Kidney (tissue), 14 donors: ENCODE measurements around the gene JAK3. TPM values are rescaled to one million over a fixed set of nuclear protein-coding genes. Genes with fewer than 3 reads are reported as not detected.
"Not testable (repeated sequence)": the region's sequence is repeated elsewhere in the genome, so short reads cannot be mapped to it uniquely, and the experiment has no call there.

Experiments
- DNase-seq, 5 donors: peaks; one replicate each; pipeline ENCODE4 v3.0.0-alpha.2; 2013 to 2020
- FAIRE-seq: peaks from 2 replicates; lab custom pipeline; 2012; peaks lifted over from hg19 to GRCh38; lab: Jason Lieb, UNC
- H3K27ac ChIP-seq, 2 donors: one replicate each; pipeline ENCODE4 v1.7.0; 2013; ENCODE audit warnings: low read depth in 2 of 2, low read length in 2 of 2, inconsistent platforms in 1 of 2
- H3K27me3 ChIP-seq: one replicate; pipeline ENCODE4 v1.7.1; 2013; ENCODE audit warnings: low read length, inconsistent platforms; ENCODE audit not compliant: control insufficient read depth, insufficient read depth
- H3K36me3 ChIP-seq, 3 donors: one replicate each; pipeline versions ENCODE4 v1.7.0 to v1.7.1; 2013; ENCODE audit warnings: low read length in 3 of 3, control low read depth in 1 of 3, inconsistent platforms in 1 of 3; ENCODE audit not compliant: insufficient read depth in 3 of 3, control insufficient read depth in 2 of 3
- H3K4me1 ChIP-seq, 3 donors: one replicate each; pipeline versions ENCODE4 v1.7.0 to v1.7.1; 2013; ENCODE audit warnings: low read length in 3 of 3, inconsistent platforms in 1 of 3, low read depth in 1 of 3; ENCODE audit not compliant: control insufficient read depth in 2 of 3, insufficient read depth in 2 of 3
- H3K4me3 ChIP-seq, 3 donors: one replicate each; pipeline versions ENCODE4 v1.7.0 to v1.8.1; 2013; ENCODE audit warnings: low read length in 3 of 3, control low read depth in 1 of 3, inconsistent platforms in 1 of 3
- H3K9ac ChIP-seq, 3 donors: one replicate each; pipeline versions ENCODE4 v1.7.0 to v1.7.1; 2013; ENCODE audit warnings: low read length in 3 of 3, control low read depth in 1 of 3, inconsistent platforms in 1 of 3
- H3K9me3 ChIP-seq, 3 donors: one replicate each; pipeline versions ENCODE4 v1.7.0 to v1.7.1; 2013; ENCODE audit warnings: low read length in 3 of 3, control low read depth in 1 of 3, inconsistent platforms in 1 of 3; ENCODE audit not compliant: control insufficient read depth in 2 of 3, insufficient read depth in 1 of 3
- intact Hi-C: fragments of 100-400 bp; cut with DNase I; formaldehyde crosslinking; loops from one replicate; pipeline ENCODE4 v1.11.1; 2022
- polyA plus RNA-seq: library from polyadenylated mRNA; stranded (reverse); fragments of 350-450 nt; fragmentation: Illumina TruSeq; extraction: RNeasy Lipid Tissue Mini Kit (QIAGEN cat#74804); gene quantifications from one replicate; pipeline ENCODE4 v1.2.3, GENCODE V29; 2014; ENCODE audit warnings: low read depth, low replicate concordance; ENCODE audit not compliant: insufficient read depth
- total RNA-seq: library from RNA; stranded (reverse); fragmentation: NEBNext Ultra II Directional; extraction: Animal tissue kit (Norgen Biotek cat#: 25700); gene quantifications from one replicate; pipeline ENCODE4 v1.2.1, GENCODE V29; 2021
- TF ChIP-seq, protein P1 (sequence below): IDR thresholded peaks from 3 replicates; pipeline ENCODE4 v1.5.1; 2012; ENCODE audit warnings: mild to moderate bottlenecking, moderate library complexity, borderline replicate concordance; ENCODE audit not compliant: insufficient read depth; ENCODE audit errors: extremely low read depth
- donor health status: control.
- donor health status: control.
- donor health status: control.
- donor health status: control.
- donor health status: control.
- donor health status: DM: yes; HTN: yes; CAD: no.
- donor health status: Normal renal cell carcinoma (clear cell type).

Gene JAK3
- total and polyA plus RNA-seq, 2 donors from 2014 or later: 3.5 to 30.8 TPM

DNA sequence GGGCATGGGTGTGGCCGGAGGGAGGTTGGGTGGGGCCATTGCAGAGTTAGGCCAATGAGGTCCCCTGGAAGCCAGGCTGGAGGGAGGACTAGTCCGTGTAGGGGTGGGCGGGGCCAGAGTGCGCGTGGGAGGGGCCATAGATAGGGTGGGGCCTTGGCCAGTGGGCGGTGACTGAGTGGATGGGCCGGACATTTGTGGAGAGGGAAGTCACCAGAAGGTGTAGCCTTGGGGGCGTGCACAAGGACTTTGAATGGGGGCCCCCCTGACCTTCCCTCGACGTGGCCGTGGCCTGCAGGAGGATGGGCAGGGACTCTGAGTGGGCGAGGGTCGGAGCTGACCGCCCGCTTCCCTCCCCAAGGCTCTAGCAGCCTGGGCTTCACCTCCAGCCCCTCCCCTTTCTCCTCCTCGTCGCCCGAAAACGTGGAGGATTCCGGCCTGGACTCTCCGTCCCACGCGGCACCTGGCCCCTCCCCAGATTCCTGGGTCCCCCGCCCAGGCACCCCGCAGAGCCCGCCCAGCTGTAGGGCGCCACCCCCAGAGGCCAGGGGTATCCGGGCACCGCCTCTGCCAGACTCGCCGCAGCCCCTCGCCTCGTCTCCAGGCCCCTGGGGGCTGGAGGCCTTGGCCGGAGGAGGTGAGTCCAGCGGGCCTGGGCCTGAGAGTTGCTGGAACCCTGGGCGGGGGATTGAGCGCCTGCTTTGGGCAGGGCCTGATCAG lies 69.4 kb downstream of the JAK3 start:
- Histone ChIP-seq H3K9ac (no peak overlapping the region), H3K27ac (no peak overlapping the region), H3K27me3 (no peaks in the 10 kb centered on the region), H3K36me3 (no peaks in the 10 kb centered on the region), H3K4me1 (peaks cover 0 to 4% (median 0%) of the 10 kb centered on the region in 3 donors), H3K4me3 (no peak overlapping the region), H3K9me3 (no peaks in the 10 kb centered on the region)
- TF ChIP-seq, protein P1, sequence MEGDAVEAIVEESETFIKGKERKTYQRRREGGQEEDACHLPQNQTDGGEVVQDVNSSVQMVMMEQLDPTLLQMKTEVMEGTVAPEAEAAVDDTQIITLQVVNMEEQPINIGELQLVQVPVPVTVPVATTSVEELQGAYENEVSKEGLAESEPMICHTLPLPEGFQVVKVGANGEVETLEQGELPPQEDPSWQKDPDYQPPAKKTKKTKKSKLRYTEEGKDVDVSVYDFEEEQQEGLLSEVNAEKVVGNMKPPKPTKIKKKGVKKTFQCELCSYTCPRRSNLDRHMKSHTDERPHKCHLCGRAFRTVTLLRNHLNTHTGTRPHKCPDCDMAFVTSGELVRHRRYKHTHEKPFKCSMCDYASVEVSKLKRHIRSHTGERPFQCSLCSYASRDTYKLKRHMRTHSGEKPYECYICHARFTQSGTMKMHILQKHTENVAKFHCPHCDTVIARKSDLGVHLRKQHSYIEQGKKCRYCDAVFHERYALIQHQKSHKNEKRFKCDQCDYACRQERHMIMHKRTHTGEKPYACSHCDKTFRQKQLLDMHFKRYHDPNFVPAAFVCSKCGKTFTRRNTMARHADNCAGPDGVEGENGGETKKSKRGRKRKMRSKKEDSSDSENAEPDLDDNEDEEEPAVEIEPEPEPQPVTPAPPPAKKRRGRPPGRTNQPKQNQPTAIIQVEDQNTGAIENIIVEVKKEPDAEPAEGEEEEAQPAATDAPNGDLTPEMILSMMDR: no peak
- intact Hi-C loops: no loop called here
- FAIRE-seq (no peak), DNase-seq (peak; percentile 57 to 88 (median 72))

DNA sequence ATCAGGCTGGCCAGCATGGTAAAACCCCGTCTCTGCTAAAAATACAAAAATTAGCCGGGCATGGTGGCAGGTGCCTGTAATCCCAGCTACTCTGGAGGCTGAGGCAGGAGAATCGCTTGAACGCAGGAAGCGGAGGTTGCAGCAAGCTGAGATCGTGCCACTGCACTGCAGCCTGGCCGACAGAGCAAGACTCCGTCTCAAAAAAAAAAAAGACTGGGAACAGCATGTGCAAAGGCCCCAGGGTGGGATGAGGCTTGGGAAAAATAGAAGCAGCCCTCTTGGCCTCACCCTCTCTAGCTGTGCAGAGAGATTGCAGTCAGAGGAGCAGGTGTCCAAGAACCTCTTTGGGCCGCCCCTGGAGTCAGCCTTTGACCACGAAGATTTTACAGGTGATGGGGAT lies 69.9 kb downstream of the JAK3 start:
- FAIRE-seq, H3K4me1 ChIP-seq, H3K27me3 ChIP-seq, H3K9ac ChIP-seq, H3K4me3 ChIP-seq, H3K36me3 ChIP-seq, H3K9me3 ChIP-seq, H3K27ac ChIP-seq, DNase-seq, intact Hi-C loops: not testable (repeated sequence)

DNA sequence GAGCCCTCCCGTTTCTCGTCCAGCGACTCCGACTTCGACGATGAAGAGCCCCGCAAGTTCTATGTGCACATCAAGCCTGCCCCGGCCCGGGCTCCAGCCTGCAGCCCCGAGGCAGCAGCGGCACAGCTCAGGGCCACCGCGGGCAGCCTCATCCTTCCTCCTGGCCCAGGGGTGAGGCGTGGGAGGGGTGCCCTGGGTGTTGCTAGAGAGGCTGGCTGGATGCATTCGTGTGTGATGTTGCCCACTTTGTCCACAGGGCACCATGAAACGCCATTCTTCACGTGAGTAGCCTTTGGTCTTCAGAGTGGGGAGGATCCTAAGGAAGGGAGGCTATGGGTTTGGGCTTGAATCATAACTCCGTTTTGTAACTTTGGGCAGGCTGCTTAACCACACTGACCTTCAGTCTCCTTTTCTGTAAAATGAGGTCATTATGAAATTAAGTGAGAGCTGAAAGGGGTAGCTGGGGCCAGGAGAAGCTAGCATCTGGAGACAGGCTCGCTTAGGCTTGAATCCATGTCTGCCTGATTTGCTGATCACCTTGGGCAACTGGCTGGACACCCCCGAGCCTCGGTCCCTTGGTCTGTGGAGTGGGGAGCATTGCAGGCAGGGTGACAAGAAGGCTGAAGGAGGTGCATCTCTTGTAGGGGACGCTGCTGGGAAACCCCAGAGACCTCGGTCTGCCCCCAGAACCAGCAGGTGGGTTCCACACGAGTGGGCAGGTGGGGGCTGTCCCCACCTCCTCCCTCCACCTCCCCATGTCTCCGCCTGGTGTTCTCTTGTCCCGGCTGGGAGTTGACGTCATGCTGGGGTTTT lies 71.6 kb downstream of the JAK3 start:
- no peak overlapping the region for H3K9ac ChIP-seq
- no peaks in the 10 kb centered on the region for H3K36me3 ChIP-seq
- no peaks in the 10 kb centered on the region for H3K27me3 ChIP-seq
- intact Hi-C loops: no loop called here
- peaks cover 0 to 4% (median 0%) of the 10 kb centered on the region in 3 donors for H3K4me1 ChIP-seq
- no peak overlapping the region for H3K4me3 ChIP-seq
- no peak for FAIRE-seq
- DNase-seq: no peak
- no peak overlapping the region for H3K27ac ChIP-seq
- no peaks in the 10 kb centered on the region for H3K9me3 ChIP-seq
- TF ChIP-seq, protein P1: no peak
